HG03457 (cell line): ENCODE results near the gene CHCHD6.

Experiments used
- ATAC-seq: cut with Tn5 transposase; IDR thresholded peaks from one replicate; pipeline ENCODE4 v1.9.1; 2021; ENCODE audit warnings: moderate number of reproducible peaks; ENCODE audit not compliant: unreplicated experiment

The CHCHD6 gene

DNA sequence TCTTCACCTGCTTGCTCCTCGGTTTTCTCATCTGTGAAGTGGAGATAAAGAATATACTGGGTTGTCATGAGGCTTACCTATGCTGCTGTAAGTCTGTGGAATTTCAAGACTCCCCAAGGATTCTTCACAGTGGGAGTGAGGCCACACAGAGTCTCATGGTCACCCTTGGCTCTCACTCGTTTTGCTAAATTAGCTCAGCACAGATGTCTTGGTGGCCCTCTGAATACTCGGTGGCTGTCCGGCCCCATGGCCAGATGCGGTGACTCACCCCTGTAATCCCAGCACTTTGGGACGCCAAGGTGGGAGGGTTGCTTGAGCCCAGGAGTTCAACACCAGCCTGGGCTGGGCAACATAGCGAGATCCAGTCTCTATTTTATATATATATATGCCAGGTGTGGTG, 5.0 kb upstream of the CHCHD6 start:
- ATAC-seq, result no peak

DNA sequence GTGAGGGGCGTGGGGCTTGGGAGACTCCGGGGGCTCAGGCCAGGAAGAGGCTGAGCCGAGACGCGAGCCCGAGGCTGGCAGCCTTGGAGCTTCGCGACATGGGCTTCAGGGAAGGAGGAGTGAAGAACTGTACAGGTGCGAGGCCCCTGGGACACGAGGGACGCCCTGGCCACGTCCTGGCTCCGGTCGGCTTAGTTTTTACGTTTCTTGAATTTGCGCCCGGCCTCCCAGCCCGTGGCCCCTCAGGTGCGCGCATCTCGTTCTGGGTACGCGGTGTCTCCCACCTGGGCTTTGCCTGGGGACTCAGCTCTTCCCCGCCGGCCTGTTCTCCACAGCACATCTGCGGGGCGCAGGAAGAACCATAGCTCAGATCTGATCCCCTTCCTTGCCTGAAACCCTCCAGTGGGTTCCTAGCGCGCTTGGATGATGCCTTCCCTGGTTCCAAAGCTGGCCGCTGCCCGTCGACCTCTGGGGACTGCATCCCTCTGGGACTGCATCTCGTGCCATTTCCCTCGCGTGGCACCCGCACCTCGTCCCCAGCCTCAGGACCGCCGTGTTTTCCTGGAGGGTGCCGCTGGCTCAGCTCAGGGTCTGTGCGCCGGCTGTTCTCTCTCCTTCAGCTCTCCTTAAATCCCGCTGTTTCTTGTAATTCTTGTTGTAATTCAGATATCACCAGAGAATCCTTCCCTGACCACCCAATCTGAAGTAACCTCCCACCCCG, 614 bp downstream of the CHCHD6 start:
- peak; percentile 9 for ATAC-seq

DNA sequence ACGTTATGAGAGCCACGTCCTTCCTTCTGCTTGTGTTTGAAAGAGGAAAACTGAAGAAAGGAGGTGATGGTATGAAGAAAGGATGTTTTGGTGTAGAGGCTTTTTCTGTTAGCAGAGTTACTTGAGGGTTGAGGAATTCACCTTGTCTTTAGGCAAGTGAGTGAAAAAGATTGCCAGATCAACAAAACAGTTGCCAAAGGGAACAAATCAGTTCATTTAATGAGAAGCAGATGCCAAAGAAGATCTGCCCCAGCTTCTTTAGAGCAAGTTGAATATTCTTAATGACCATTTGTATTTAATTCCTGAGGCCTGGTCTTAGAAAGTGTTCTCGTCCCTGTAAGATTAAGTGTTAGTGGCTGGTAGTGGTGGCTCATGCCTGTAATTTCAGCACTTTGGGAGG, 2.6 kb downstream of the CHCHD6 start:
- ATAC-seq, result no peak

DNA sequence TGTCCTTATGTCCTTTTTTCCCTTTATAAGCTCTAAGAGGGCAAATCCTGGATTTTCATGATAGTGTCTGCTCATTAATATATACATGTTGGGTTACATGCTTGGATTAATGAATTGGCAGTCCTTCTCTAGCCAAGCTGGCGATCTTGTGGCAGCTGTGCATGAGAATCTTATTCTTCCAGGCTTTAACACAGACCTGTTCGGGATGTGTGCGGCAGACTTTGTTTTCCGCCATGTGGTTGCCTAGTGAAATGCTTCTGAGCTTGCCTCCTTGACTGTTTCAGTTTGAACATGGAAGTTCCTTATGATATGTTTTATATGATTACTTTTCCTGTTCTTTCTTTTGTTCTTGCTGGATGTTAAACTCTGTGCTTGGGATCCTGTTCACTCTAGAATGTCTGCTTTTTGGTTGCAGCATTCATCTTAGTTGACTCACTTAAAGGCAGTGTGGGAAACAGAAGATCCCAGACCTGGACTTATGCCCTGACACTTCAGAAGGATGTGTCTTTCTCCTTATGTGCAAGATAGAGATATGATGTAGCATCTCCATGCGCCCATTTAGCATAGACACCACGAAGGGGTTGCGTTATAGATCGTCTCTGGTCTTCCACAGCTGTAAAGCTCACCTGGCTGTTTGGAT, 7.2 kb downstream of the CHCHD6 start:
- ATAC-seq, result no peak

DNA sequence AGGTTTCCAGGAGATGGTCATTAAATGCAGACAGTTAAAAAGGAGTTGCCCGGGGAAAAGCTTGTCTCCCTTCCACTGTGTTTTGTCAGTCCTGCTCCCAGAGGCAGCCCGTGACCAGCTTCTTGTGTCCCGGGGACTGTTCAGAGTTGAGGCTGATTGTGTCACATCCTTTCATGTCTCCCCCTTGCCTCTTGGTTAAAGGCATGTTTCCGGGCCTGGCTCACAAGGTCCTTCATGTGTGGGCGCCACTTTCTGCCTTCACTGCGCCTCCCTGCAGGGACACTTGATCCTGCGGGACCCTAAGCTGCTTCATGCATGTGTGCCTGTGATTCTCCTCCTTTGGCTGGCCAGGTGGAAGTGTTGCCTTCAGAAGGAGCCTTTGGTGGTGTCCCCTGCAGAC, 9.2 kb downstream of the CHCHD6 start:
- ATAC-seq, result no peak

DNA sequence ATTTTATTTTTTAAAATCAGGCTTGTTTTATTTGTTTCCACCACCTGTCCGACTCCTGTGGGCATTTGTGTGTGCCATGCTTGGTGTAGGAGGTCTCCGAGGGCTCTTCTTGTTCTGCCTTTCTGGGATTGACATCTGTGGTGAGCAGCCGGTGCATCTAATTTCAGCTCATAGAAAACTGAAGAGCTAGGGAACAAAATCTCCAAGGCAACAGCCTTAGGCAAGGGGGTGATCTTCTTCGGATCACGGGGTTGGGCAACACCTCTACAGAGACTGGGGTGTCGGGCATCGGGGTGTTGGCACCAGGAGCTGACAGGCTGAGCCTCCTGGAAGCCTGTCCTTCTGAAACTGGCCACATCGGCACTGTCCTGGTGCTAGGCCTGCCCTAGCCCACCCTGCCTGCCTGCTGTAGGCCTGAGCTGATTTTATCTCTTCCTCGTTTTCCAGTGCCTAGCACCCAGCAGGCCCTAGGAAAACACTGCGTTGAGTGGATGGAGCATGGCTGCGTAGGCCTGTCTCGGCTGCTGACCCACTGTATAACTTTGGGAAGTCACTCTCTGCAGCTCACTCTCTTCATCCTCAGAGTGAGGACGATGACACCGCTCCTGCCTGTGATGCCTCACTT, 10.3 kb downstream of the CHCHD6 start:
- no peak for ATAC-seq

DNA sequence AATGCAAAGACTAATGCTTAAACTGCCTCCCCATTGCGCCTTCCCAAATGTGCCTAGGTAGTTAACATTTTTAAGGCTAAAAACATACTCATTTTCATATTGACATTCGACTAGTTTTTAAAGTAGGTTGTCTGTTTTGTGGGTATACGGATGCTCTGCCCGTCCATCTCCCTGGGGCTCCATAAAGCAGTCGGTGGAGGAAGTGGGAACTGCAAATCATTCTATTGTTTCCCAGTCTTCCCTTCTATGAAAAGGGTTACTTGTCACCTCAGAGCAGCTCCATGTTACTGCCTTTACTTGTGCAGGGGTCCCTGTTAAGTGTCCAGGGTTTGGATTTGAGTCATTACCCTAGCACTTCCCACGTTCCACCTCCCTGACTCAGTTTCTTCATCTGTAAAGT, 10.9 kb downstream of the CHCHD6 start:
- no peak for ATAC-seq

DNA sequence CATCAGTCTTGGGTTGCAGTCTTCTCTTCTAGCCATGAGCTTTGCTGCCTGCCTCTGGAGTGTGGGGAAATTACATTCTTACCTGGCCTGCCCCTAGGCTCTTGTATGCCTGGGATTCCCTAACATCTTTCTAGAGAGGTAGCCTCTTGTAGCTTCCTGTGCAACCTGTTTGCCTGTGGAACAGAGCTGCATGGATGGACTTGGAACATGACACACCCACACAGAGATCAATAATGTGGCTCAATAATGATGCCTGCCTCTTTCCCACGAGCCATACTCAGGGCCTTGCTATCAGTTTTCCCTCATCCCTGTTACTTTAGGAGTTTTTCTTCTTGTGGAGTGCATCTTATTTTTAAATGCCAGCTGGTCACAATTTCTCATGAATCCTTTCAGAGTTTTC, 11.4 kb downstream of the CHCHD6 start:
- ATAC-seq, result no peak

DNA sequence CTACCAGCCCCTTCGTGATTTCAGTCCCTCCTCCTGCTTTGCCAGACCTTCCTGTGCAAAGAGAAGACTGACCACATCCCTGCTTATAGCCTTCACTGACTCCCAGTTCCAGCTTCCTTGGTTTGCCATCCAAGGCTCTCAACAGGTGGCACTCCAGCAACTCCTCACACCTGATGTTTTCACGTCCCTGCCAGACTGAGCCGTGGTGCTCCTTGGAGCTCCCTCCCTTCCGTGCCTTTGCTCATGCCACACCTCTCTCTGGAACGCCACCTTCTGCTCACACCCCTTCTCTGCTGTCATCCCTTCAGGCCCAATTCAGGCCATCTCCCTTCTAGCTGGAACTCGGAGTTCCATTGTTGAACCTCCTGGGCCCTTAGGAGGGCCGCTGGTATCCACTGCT, 12.0 kb downstream of the CHCHD6 start:
- no peak for ATAC-seq

DNA sequence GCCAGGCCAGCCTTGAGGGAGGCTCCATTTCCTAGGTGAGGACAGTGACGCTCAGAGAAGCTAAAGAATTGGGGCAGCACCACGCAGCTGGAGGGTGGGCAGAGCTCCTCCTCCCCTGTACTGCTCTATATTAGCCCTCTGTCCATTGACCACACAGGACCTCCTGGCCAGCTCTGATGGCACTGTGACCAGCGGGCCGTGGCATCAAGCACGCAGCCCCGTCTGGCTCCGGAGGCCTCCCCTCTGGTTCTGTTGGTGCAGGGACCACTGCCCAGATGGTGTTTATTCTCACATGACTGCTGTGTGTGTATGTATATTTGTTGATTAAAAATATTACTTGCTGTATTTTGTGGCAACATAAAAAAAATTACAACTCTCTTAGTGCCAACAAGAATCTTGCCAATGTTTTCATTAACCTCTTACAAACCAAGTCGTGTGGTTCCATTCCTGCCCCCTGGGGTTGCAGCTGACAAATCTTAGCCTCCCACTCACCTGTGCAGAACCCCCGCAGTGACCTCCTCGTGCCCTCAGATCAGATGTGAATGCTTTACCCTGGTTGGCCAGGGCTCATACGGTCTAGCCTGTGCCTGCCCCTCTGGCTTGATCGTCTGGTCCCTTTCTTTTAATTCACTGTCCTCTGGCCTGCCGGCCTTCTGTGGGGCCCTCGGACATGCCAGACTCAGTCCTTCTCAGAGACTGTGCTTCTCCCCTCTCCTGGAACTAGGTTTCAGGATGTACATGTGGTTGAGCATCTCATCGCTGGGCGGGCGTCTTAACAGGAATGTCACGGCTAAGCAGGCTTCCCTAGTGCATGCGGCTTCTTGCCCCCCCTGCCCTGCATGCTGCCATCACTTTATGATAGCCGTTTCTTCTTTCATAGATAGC, 14.8 kb downstream of the CHCHD6 start:
- no peak for ATAC-seq

DNA sequence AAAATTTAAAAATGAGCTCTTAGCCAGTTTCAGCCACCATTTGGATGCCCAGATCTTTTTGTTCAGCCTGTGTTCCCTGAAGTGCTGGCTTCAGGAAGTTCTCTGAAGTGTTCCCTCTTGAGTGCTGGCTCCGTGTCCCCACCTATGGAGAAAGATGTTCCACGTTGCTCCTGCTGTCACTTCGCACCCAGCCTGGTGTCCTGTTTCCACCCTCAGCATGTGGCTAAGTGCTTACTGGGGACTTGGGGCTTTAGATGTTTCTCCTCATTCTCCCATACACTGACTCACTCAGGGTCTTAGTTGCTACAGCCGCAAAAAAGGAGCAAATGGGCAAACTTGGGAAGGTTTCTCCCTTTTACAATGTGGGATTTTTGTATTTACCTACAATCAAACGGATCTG, 16.6 kb downstream of the CHCHD6 start:
- ATAC-seq, result no peak

DNA sequence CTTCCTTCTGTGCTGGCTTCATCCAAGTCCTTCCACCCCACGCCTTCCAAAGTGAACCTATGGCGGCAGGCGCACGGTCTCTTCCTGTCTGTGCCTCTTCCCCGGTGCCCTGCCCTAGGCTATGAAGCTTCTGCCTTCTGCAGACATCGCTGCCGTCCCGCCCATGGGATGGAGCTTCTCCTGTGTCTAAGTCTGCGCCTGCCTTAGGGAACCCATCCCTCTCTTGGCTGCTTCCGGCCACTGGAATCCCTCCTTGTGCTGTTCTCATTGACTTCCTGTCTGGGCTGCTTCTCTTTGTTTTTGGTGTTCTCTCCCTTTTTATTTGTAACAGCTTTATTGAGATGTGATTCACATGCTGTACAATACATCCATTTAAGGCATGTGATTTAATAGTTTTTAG, 17.2 kb downstream of the CHCHD6 start:
- no peak for ATAC-seq

DNA sequence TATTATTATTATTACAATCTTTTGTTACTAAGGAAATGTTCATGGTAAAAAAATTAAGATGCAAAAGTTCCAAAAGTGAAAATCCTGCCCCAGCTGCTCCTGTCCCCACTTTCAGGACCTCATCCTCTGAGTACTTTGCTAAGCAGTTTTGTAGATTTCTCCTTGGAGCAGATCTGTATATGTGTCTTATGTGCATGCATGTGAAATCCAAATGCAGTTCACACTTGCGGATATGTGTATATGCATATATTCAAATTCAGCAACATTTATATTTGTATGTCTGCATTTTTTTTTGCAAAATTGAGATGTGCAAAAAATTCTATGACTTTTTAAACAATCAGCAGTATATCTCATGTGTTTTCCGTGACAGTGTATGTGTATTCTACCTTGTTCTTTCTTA, 19.2 kb downstream of the CHCHD6 start:
- no peak for ATAC-seq

DNA sequence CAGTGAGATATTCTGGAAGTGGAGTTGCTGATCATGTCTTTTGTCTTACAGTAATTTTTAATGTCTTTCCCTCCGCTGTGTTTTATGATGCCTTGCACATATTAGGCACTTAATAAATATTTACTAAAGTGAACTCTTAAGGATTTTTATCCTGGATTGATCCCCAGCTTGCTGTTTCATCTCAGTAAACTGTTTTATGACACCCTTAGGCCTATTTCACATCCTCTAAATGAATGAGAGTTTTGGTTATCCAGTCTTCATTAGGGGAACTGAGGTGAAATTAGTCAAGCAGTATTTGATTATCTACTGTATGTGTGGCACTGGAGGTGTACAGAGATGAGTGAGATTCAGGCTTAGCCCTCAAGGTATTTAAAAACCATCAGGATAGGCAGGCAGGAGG, 19.8 kb downstream of the CHCHD6 start:
- no peak for ATAC-seq

DNA sequence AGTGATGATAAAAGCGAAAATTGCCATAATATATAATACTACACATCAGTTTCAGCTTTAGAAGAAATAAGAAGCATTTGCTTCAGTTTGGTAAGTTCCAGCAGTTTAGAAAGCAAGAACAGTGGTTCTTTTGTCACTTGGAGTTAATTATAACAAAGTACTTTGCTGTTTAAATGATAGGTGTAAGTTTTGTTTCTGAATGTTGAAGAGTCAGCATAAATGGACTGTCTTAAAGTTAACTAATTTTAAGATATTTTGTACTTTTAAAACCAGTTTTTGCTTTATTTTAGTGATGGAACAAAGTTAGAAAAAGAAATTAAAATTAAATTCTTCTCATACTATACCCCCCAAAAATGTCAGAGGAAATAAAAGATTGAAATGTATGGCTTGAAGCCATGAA, 24.6 kb downstream of the CHCHD6 start:
- ATAC-seq, result no peak

DNA sequence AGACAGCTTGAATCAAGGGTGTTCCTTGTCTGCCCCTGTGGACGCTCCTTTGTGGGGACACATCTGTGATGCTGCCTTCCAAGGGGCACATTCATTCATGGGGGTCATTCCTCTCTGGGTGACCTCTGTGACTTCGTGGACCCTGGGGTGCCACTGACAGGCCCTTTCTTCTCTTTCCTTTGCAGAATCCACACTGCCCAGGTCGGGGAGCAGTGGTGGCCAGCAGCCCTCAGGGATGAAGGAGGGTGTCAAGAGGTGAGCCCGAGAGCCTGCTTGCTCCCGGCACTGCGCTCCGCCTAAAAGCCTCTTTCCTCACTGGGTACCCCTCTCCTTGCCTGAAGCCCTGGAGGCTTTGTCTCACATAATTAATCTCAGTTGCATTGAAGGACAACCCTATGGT, 26.3 kb downstream of the CHCHD6 start:
- no peak for ATAC-seq

DNA sequence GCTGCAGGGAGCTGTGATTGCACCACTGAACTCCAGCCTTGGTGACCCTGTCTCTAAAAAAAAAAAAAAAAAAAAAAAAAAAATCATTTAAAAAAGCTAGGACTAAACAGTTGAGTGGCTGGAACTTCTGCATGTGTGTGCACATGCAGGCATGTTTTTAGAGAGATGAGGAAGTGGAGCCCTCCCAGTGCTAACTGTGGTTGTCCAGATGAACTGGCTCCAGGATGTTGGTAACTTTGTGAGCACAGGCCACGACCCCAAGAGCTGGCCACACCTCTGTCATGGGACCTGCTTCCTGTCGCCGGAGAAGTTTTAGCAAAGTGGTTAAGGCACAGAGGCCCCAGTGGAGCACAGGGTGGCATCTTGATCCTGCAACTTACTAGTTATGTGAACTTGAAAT, 27.0 kb downstream of the CHCHD6 start:
- ATAC-seq, result no peak

DNA sequence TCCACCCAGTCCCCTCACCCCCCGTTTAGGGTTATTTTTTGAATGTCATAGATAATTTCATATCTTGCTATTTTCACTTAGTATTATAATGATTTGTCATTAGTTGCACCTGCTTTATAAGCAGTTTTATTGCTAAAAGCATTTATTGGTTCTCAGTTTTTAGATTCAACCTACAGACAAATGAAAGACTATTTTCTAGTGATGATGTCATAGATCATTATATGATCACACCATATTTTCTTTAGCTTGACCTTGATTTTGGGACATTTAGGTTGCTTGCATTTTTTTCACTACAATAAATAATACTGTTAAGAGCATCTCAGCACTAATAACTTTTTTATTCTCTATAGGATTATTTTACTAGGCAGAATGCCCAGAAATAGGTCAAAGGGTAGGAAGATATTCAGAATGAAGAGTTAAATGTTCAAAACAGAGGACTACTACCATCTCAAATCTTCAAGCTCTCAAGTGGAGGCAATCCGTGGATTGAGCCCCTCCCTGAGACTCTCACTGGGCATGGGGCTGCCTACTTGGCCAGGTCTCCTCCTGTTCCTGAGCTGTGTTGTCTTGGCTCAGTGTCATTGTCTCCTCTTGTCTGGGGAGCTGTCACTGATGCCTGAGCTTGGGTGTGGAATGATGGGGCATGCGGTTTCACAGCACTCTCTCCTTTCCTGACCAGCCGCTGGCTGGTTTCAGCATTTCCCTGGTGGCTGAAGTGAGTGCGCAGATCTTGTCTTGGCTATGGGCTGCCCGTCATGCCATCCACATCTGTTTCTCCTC, 28.4 kb downstream of the CHCHD6 start:
- no peak for ATAC-seq

DNA sequence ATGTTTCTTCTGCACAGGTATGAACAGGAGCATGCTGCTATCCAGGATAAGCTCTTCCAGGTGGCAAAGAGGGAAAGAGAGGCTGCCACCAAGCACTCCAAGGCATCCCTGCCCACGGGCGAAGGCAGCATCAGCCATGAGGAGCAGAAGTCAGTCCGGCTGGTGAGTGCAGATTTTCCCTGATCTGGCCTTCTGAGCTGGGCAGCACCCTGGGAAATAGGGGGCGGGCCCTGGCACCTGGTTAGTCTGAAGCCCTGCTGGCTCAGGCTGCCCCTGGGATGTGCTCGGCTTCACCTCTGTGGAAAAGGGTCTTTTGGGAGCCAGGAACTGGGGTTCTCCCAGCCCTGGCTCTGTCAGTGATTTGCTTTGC, 29.0 kb downstream of the CHCHD6 start:
- no peak for ATAC-seq

DNA sequence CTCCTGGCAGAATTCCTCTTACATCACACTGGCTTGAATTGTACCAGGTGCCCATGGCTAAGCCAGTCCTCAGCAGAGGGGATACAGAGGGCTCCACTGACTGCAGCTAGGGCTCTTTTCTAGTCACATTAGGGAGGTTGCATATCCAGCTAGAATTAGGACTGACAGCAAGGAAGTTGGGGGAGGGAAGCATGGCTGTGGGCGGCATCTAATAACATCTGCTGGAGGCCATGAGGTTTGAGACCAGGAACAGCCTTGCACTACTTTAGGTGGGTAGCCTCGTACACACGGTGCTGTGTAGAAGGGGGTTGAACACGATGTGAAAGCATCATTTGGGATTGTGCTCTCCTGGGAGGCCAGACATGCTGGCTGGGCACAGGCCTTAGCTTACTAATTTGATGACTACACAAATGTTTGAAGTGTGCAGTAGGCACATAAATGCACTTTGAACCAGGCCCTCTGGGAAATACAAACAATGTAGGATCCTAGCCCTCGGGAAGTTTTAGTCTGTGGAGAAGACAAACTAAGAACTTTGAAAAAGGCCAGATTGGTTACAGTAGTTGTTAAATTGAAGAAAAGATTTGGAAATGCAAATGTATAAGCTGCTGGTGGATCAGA, 30.2 kb downstream of the CHCHD6 start:
- no peak for ATAC-seq
